ENCODE results near the gene APEH. TPM values are rescaled to one million over a fixed set of nuclear protein-coding genes. Genes with fewer than 3 reads are reported as not detected.

The APEH gene
- total RNA-seq, 2 experiments from 2014 or later = 173 to 189 TPM

DNA sequence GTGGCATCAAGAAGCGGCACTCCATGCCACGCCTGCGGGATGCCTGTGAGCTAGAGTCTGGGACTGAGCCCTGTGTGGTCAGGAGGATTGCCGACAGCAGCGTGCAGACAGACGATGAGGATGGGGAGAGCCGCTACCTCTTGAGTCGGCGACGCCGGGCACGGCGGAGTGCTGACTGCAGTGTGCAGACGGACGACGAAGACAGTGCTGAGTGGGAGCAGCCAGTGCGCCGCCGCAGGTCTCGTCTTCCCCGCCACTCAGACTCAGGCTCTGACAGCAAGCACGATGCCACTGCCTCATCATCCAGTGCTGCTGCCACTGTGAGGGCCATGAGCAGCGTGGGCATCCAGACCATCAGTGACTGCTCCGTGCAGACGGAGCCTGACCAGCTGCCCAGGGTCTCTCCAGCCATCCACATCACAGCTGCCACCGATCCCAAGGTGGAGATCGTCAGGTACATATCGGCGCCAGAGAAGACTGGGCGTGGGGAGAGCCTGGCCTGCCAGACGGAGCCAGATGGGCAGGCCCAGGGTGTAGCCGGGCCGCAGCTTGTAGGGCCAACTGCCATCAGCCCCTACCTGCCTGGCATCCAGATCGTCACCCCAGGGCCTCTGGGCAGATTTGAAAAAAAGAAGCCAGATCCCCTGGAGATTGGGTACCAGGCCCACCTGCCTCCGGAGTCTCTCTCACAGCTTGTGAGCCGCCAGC lies 16.8 kb upstream of the APEH start:
- H3K27ac Mint-ChIP-seq = no peak overlapping the region
- DNase-seq = no peak
- no peaks in the 10 kb centered on the region for H3K36me3 Mint-ChIP-seq
- no peaks in the 10 kb centered on the region for H3K27me3 Mint-ChIP-seq
- no peak overlapping the region for H3K4me3 Mint-ChIP-seq
- H3K9me3 Mint-ChIP-seq = no peaks in the 10 kb centered on the region
- H3K4me1 Mint-ChIP-seq = no peaks in the 10 kb centered on the region

DNA sequence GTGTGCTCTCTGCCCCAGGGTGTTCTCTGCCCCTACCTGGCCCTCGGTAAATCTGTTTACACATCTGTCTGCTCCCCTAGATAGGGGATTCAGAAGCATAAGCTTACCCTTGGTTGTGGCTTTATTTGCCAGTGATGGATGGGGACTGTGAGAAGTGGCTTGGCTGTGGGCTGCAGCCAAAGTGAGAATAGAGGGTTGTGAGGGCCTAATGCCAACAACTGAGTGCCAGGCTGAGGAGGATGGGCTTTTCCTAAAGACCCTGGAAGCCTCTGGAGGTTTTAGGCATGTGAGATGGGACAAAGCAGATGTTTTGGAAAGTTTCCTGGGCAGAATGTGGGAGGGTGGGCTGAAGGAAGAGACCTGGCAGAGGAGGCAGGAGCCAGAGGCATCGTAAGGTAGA lies 15.4 kb upstream of the APEH start:
- Mint-ChIP-seq H3K36me3 (no peaks in the 10 kb centered on the region), H3K9me3 (no peaks in the 10 kb centered on the region), H3K4me3 (no peak overlapping the region), H3K4me1 (no peaks in the 10 kb centered on the region), H3K27ac (no peak overlapping the region), H3K27me3 (no peaks in the 10 kb centered on the region)
- no peak for DNase-seq

DNA sequence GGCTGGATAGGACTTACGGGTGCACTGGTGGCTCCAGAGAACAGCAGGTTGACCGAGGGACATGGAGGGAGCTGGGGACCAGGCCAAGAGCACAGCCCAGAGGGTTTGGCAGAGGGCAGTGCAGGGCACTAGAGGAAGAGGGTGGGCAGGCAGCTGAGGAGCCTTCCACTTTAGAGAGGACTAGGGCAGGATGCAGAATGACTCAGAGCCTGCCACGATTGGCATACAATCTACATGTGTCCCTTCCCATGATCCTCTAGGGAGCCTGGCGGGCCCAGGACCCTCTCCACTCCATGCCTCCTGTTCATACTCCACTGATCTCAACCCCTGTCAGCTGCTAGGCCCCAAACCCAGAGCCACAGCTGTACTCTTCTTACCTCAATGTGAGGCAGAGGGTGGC lies 14.4 kb upstream of the APEH start:
- Mint-ChIP-seq H3K36me3 (no peaks in the 10 kb centered on the region), H3K4me3 (no peak overlapping the region), H3K4me1 (no peaks in the 10 kb centered on the region), H3K27ac (no peak overlapping the region), H3K9me3 (no peaks in the 10 kb centered on the region), H3K27me3 (no peaks in the 10 kb centered on the region)
- DNase-seq = no peak

DNA sequence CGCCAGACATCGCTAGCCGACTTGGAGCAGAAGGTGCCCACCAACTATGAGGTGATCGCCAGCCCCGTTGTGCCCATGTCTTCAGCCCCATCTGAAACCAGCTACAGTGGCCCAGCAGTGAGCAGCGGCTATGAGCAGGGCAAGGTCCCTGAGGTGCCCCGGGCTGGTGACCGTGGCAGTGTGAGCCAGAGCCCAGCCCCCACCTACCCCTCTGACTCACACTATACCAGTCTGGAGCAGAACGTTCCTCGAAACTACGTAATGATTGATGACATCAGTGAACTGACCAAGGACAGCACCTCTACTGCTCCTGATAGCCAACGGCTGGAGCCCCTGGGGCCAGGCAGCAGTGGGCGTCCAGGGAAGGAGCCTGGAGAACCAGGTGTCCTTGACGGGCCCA lies 12.9 kb upstream of the APEH start:
- no peaks in the 10 kb centered on the region for H3K9me3 Mint-ChIP-seq
- H3K27me3 Mint-ChIP-seq = no peaks in the 10 kb centered on the region
- no peaks in the 10 kb centered on the region for H3K36me3 Mint-ChIP-seq
- H3K4me3 Mint-ChIP-seq = no peak overlapping the region
- no peak overlapping the region for H3K27ac Mint-ChIP-seq
- no peak for DNase-seq
- H3K4me1 Mint-ChIP-seq = no peaks in the 10 kb centered on the region

DNA sequence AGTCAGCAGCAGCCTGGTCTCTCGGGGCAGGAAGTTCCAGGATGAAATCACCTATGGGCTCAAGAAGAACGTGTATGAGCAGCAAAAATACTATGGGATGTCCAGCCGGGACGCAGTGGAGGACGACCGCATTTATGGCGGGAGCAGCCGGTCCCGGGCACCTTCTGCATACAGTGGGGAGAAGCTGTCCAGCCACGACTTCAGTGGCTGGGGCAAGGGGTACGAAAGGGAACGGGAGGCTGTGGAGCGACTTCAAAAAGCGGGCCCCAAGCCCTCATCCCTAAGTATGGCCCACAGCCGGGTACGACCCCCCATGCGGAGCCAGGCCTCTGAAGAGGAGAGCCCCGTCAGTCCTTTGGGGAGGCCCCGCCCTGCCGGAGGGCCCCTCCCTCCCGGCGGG lies 12.1 kb upstream of the APEH start:
- Mint-ChIP-seq H3K27me3 (no peaks in the 10 kb centered on the region), H3K9me3 (no peaks in the 10 kb centered on the region), H3K27ac (no peak overlapping the region), H3K4me3 (no peak overlapping the region), H3K36me3 (no peaks in the 10 kb centered on the region), H3K4me1 (no peaks in the 10 kb centered on the region)
- no peak for DNase-seq

DNA sequence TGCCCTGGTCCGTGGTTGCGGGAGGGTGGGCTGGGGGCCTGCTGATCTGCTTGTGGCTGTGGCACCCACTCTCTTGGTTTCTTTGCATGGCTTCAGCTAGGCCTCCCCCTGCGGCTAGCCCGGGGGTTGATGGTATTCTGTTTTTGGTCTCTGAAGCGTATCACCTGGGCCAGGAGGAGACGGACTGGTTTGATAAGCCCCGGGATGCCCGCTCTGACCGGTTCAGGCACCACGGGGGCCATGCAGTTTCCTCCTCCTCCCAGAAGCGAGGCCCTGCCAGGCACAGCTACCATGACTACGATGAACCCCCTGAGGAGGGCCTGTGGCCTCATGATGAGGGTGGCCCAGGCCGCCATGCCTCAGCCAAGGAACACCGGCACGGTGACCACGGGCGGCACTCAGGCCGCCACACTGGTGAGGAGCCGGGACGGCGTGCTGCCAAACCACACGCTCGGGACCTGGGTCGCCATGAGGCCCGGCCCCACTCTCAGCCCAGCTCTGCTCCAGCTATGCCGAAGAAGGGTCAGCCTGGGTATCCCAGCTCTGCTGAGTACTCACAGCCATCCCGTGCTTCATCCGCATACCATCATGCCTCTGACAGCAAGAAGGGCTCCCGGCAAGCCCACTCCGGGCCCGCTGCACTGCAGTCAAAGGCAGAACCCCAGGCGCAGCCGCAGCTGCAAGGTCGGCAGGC lies 11.3 kb upstream of the APEH start:
- Mint-ChIP-seq H3K27me3 (no peaks in the 10 kb centered on the region), H3K9me3 (no peaks in the 10 kb centered on the region), H3K4me3 (no peak overlapping the region), H3K36me3 (no peaks in the 10 kb centered on the region), H3K4me1 (no peaks in the 10 kb centered on the region), H3K27ac (no peak overlapping the region)
- no peak for DNase-seq

DNA sequence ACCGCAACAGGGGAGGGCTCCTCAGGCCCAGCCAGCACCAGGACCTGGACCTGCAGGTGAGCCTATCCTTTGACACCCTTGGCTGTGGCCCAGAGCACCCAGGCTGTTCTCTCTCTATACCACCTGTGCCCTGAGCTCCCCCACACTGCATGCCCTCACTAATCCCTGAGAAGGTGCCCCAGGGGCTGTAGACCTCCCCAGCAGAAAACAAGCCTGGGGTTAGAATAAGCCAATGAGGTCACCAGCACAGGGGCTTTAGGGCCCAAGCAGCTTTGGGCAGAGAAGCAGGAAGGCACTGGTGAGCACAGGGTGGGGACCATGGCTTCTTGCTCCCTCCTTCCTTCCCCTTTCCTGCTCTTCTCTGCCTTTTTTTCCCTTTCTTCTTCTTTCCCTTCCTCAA lies 10.3 kb upstream of the APEH start:
- Mint-ChIP-seq H3K27me3 (no peaks in the 10 kb centered on the region), H3K4me1 (no peaks in the 10 kb centered on the region), H3K9me3 (no peaks in the 10 kb centered on the region), H3K4me3 (no peak overlapping the region), H3K36me3 (no peaks in the 10 kb centered on the region), H3K27ac (no peak overlapping the region)
- no peak for DNase-seq

DNA sequence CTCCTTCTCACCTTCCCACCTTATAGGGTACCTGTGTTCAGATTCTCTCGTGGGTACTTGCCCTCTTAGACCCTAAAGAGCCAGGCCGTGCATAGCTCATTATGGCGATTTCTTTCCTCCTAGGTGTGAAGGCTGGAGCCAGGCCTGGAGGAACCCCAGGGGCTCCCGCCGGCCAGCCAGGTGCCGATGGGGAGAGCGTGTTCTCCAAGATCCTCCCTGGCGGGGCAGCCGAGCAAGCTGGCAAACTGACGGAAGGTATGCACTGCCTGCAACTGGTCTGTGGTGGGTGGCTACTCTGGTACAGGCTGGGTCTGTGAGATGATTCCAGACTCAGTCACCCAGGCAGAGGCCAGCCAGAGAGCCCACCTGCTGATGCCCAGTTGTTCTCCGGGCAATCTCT lies 9.9 kb upstream of the APEH start:
- Mint-ChIP-seq H3K27ac (no peak overlapping the region), H3K36me3 (no peaks in the 10 kb centered on the region), H3K4me3 (no peak overlapping the region), H3K27me3 (no peaks in the 10 kb centered on the region), H3K9me3 (no peaks in the 10 kb centered on the region), H3K4me1 (no peaks in the 10 kb centered on the region)
- DNase-seq = no peak

DNA sequence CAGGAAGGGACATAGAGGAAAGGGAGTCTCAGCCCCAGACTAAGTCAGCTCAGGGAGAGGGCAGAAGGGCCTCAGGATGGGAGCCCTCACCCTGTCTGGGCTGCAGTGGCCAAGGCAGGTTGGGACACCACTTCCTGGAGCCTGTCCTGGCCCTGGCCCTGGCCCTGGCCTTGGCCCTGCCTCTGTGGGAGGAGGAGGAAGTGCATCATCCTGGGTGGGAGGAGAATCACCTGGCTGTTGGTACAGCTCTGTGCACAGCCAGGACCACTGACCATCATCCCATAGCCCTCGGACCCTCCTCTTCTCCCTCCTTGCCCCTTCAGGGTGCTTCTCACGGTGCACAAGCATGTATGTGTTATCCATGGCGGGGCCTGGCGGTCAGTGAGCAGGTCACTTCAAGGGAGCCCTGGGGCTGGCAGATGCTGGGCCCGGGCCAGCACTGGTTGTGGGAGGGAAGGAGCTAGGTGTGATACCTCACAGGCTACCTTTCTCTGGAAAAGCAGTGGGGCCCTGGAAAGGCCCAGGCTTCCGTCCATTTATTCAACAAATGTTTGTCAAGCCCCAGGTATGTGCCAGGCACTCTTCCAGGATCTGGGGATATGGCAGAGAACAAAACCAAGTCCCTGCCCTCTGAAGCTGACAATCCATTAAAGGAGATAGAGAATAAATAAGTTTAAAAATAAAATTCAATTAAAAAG lies 8.2 kb upstream of the APEH start:
- H3K27me3 Mint-ChIP-seq = no peaks in the 10 kb centered on the region
- H3K4me1 Mint-ChIP-seq = no peaks in the 10 kb centered on the region
- no peak overlapping the region for H3K27ac Mint-ChIP-seq
- no peak for DNase-seq
- H3K36me3 Mint-ChIP-seq = no peaks in the 10 kb centered on the region
- no peaks in the 10 kb centered on the region for H3K9me3 Mint-ChIP-seq
- H3K4me3 Mint-ChIP-seq = no peak overlapping the region

DNA sequence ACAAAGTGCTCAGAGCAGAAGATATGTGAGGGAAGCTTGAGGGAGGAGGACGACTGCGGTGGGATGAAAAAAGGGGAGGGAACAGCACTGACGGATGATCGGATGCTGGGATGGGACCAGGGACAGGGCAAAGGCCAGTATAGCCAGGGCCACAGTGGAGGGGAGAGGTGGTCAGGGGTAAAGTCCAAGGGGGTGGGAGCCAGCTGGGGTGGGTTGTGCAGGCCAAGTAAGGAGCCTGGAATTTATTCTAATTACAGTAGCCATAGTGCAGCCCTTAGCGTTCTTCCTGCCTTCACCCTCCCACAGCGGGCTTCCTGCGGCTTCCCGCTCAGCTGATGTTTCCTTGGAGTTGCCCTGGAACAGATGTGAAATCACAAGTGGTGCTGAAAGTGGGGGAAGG lies 7.6 kb upstream of the APEH start:
- no peak overlapping the region for H3K27ac Mint-ChIP-seq
- no peak overlapping the region for H3K4me3 Mint-ChIP-seq
- H3K27me3 Mint-ChIP-seq = no peaks in the 10 kb centered on the region
- no peaks in the 10 kb centered on the region for H3K9me3 Mint-ChIP-seq
- no peaks in the 10 kb centered on the region for H3K4me1 Mint-ChIP-seq
- no peak for DNase-seq
- no peaks in the 10 kb centered on the region for H3K36me3 Mint-ChIP-seq

DNA sequence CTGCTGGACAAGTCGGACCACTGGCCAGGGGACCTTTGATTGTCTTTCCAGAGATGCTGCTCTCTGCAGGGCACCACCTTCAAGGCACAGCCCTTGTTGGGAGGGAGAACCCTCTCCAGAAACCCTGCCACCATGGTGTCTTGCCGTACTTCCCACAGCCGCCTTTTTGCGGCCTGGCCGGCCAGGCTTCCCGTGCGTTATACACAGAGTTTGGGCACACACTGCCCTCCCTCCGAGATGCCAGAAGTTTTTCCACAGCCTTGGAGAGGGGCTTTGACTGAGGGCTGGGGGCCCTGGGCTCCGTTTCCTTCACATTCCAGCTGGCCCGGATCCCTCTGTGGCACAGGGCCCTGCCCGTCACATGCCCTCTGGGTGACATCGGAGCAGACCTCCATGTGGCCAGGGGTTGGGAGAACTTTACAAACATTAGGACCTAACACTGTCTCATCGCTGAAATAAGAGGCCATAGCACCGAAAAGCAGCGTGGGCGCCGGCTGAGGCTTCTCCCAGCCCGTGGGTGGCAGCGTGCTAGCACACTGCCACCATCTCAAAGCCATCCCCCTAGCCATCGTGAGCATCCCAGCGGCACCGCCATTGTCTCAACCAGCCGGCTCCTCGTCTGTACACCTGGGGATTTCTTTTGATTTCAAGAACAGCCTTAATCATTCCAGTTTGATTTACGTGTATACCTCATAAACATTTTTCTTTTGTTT lies 6.3 kb upstream of the APEH start:
- Mint-ChIP-seq H3K9me3 (no peaks in the 10 kb centered on the region), H3K36me3 (peaks cover 2% of the 10 kb centered on the region), H3K27me3 (no peaks in the 10 kb centered on the region), H3K4me3 (no peak overlapping the region), H3K4me1 (peaks cover 4% of the 10 kb centered on the region), H3K27ac (no peak overlapping the region)
- DNase-seq = no peak

DNA sequence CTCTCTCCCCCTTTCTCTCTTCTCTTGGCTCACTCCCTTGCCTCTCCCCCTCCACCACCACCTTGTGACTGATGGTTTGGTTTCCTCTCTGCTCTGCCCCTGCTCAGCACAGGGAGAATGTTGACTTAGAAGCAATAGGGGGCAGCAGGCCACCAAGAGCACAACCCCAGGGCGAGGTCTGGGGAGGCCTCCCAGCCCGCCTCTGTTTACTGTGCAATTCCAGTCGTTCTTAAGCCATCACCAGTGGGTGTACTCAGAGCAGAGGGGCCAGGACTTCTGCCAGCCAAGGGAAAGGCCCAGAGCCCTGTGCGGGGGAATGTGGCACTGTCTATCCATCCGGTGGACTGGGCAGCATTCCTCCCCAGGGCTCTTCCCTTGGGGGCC lies 5.7 kb upstream of the APEH start:
- no peak overlapping the region for H3K27ac Mint-ChIP-seq
- peaks cover 4% of the 10 kb centered on the region for H3K36me3 Mint-ChIP-seq
- no peak overlapping the region for H3K4me3 Mint-ChIP-seq
- no peaks in the 10 kb centered on the region for H3K27me3 Mint-ChIP-seq
- no peak for DNase-seq
- peaks cover 6% of the 10 kb centered on the region for H3K4me1 Mint-ChIP-seq
- no peaks in the 10 kb centered on the region for H3K9me3 Mint-ChIP-seq

DNA sequence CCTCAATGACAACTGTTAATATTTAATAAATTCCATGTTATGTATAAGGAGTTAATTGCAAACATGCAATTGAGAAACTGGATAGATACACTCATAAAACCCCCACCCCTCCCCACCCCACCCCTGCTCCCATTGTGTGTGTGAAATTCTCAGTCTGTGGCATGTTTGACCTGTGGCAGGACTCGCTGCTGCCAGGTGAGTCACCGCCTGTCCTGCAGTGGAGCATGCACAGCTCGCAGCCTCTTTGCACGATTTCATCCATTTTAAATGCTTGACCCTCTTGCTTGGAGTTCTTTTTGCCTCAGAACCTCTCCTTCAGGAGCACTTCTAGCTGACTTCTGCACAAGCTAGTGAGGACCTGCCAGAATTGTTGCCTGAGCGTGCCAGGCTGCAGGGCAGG lies 5.3 kb upstream of the APEH start:
- Mint-ChIP-seq H3K4me3 (no peak overlapping the region), H3K27ac (no peak overlapping the region), H3K36me3 (peaks cover 4% of the 10 kb centered on the region), H3K27me3 (no peaks in the 10 kb centered on the region), H3K9me3 (no peaks in the 10 kb centered on the region), H3K4me1 (peaks cover 6% of the 10 kb centered on the region)
- DNase-seq = no peak

DNA sequence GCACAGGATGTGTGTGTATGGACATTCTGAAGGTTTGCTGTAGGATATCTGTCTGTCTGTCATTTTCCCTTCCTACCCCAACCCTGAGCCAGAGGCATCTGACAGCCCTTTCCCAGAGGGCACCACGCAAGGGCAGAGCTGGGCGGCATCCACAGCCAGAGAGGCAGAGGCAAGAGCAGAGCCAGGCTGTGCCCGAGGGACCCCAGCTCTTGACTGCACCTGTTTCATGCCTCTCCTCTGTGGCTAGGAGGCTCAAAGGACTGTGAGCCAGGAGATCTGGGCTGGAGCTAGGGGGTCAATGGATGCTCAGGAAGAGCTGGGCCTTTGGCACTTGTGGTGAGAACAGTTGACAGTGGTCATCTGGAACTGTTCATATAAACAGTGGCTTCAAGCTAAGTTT lies 4.8 kb upstream of the APEH start:
- Mint-ChIP-seq H3K4me3 (no peak overlapping the region), H3K27ac (no peak overlapping the region), H3K36me3 (peaks cover 4% of the 10 kb centered on the region), H3K9me3 (no peaks in the 10 kb centered on the region), H3K4me1 (peaks cover 6% of the 10 kb centered on the region), H3K27me3 (no peaks in the 10 kb centered on the region)
- no peak for DNase-seq

DNA sequence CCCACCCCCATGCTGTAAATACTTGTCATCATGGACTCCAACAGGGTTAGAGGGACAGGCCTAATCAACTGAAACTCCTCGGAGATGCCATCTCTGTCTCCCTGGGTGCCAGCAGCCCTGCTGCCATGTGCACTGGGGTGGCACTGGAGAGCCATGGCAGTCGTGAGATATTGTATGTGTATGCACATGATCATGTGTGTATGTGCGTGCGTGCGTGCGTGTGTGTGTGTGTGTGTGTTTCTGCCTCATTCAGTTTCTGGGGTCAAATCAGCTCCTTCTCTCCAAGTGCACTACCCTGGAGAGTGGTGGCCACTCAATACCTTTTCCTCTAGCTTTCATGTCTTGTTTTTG lies 3.2 kb upstream of the APEH start:
- peaks cover 17% of the 10 kb centered on the region for H3K4me1 Mint-ChIP-seq
- no peaks in the 10 kb centered on the region for H3K9me3 Mint-ChIP-seq
- DNase-seq = no peak

More for the DNA sequence above, 3.2 kb upstream of the APEH start:
- Mint-ChIP-seq H3K27me3 (no peaks in the 10 kb centered on the region), H3K4me3 (no peak overlapping the region), H3K27ac (no peak overlapping the region), H3K36me3 (peaks cover 9% of the 10 kb centered on the region)

Measured in activated naive CD8-positive, alpha-beta T cell treated with anti-CD3 and anti-CD28 coated beads for 36 hours (primary cell).